AG09309 (cell line): ENCODE results near the gene TMEM208.

Source experiments
- DNase-seq: peaks from one replicate; pipeline ENCODE4 v3.0.0-alpha.2; 2010; ENCODE audit warnings: low read depth
- H3K4me3 ChIP-seq: 2 replicates; pipeline ENCODE4 v1.5.1; 2011; ENCODE audit warnings: mild to moderate bottlenecking, low read depth, low read length, moderate library complexity; ENCODE audit not compliant: control insufficient read depth
- TF ChIP-seq, protein P1 (sequence below): IDR thresholded peaks from 2 replicates; pipeline ENCODE4 v1.5.1; 2011; ENCODE audit warnings: mild to moderate bottlenecking, low read depth, low read length, inconsistent platforms; ENCODE audit not compliant: insufficient read depth, control insufficient read depth; ENCODE audit errors: missing control alignments

TMEM208 gene

DNA sequence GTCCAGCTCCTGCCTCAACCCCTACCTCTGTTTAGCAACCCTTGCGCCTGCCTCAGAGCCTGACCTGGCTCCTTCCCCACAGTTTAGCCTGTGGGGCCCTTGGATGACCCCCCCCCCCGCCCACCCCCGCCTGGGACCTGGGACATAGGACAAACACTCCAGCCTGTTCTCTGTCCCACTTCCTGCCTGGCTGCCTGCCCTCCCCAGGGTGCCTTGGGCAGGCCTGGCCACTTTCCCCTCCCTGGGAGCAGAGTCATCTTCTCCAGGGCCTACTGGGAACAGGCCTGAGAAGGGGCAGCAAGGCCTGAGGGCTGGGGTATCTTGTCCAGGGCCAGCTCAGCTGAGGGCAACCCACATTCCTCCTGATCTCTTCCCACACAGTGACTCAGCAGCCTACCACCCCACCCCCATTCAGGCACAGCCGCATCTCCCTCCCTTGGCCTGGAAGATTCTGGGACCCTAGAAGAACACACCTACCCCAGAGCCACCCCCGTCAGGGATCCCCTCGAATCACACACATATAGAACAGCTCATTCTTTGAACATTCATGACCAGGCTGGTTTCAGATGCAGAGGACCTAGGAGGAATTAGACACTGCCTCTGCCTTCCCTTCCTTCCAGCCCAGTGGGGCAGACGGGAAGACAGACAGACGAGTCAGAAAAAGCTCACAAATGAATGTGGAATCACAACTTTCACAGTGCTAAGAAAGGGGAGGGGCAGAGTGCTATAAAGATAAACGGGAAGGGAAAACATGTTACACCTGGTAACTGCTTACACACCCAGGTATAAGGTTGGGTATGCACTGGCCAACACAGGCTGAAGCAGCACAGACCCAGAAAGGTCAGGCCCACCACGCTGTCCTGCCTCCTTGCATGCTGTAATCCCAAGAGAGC, 14.3 kb downstream of the TMEM208 start:
- peak; percentile 64 for DNase-seq
- no peak overlapping the region for H3K4me3 ChIP-seq
- TF ChIP-seq, protein P1, sequence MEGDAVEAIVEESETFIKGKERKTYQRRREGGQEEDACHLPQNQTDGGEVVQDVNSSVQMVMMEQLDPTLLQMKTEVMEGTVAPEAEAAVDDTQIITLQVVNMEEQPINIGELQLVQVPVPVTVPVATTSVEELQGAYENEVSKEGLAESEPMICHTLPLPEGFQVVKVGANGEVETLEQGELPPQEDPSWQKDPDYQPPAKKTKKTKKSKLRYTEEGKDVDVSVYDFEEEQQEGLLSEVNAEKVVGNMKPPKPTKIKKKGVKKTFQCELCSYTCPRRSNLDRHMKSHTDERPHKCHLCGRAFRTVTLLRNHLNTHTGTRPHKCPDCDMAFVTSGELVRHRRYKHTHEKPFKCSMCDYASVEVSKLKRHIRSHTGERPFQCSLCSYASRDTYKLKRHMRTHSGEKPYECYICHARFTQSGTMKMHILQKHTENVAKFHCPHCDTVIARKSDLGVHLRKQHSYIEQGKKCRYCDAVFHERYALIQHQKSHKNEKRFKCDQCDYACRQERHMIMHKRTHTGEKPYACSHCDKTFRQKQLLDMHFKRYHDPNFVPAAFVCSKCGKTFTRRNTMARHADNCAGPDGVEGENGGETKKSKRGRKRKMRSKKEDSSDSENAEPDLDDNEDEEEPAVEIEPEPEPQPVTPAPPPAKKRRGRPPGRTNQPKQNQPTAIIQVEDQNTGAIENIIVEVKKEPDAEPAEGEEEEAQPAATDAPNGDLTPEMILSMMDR: no peak

GRCh38 chr16:67242138-67242730, 15.3 kb downstream of the TMEM208 start:
- TF ChIP-seq, protein P1: no peak
- DNase-seq: no peak
- no peak overlapping the region for H3K4me3 ChIP-seq

- TF ChIP-seq, protein P1: no peak
- DNase-seq: no peak
- no peak overlapping the region for H3K4me3 ChIP-seq
These were observed 16.6 kb downstream of the TMEM208 start for GRCh38 chr16:67243481-67243880.

- no peak overlapping the region for H3K4me3 ChIP-seq
- peak; percentile 59 for DNase-seq
- TF ChIP-seq, protein P1: no peak
These were observed 17.7 kb downstream of the TMEM208 start for GRCh38 chr16:67244387-67245185.

DNA sequence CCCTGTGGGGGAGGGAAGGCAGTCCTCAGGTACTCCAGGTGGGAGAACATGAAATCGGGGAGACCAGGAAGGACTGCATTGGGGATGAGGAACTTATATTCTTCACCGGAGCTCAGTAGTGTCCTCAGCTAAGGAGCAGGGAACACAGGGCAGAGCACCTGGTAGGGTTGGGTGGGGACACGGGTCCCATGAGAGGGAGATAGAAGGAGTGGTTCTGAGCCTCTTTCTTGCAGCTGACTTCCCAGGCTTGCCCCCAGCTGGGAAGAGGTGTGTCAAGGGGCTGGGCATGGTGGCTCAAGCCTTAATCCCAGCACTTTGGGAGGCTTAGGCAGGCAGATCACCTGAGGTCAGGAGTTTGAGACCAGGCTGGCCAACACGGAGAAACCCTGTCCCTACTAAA, 18.3 kb downstream of the TMEM208 start:
- H3K4me3 ChIP-seq: no peak overlapping the region; the same call in 1 of the 2 replicates
- DNase-seq: no peak
- TF ChIP-seq, protein P1: no peak

GRCh38 chr16:67245674-67246080, 18.7 kb downstream of the TMEM208 start:
- no peak for DNase-seq
- TF ChIP-seq, protein P1: no peak
- H3K4me3 ChIP-seq: peak overlapping the region; percentile 76
